ENCODE measurements around the gene KTN1.

- TF ChIP-seq CTCF (IDR thresholded peaks at IDR 0.05) (no peak), EP300 (IDR thresholded peaks at IDR 0.05) (no peak)
Measured at GRCh38 chr14:55610713-55611370, 30.8 kb downstream of the KTN1 start.

Measured in tibial nerve (tissue), 4 donors.